GM21576 (cell line): ENCODE measurements around the gene USP14.

Experiments
- ATAC-seq: cut with Tn5 transposase; IDR thresholded peaks from one replicate; pipeline ENCODE4 v1.9.1; 2021; ENCODE audit warnings: mild to moderate bottlenecking, moderate library complexity; ENCODE audit not compliant: unreplicated experiment

The USP14 gene

GRCh38 chr18:225745-226144 lies 67.4 kb downstream of the USP14 start:
- no peak for ATAC-seq

DNA sequence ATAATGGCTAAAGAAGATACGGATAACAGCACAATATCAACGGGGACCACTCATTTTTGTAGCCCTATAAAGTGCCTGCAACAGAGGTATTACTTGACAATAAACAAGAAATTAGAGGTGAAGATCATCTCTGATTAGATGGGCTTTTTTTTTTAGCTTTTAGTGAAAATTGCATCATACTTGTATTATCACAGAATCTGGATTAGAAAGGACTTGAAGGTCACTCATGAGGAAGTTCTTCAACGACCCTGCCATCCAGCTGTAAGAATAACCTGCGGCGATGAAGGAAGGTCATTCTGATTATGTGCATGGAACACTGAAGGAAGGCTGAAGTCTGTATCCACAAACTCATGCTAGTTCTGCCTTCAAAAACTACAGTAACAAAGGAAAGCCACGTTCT lies 69.0 kb downstream of the USP14 start:
- no peak for ATAC-seq

DNA sequence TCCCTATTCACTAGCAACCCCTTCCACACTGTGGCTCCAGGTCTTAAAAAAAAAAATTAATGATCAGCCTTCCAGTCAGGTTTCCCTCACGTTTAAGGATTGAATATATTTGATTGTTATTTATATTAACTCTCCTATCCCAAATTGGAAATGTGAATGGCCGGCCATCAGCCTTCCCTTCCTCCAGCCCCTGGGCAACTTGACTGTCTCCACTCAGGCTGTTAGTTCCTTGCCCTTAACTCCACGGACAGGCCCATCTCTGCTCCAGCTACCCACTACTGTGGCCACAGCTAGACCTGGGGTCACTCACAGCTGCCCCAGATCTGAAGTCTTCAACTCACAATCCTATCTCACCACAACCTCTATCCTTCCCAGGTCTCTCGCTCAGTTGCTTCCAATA lies 69.5 kb downstream of the USP14 start:
- no peak for ATAC-seq

DNA sequence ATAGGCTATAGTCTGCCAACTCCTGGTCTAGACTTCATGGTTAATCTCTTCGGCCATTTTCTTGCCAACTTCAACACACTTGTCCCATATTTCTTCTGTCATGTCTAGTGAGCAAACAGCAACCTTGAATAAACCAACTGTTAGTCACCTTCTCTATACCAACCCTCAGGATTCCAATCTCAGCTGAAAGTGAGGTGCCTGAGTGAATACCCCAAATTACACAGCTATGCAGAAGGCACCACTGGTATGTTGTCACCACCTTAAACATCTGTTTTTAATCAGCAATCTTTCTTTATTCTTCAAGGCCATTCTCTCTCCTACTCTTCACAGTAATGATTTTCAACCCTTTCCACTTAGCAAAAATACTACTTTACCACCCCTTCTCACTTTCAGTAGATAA lies 70.2 kb downstream of the USP14 start:
- no peak for ATAC-seq

- ATAC-seq = no peak
Measured at GRCh38 chr18:231563-231962, 73.2 kb downstream of the USP14 start.

- ATAC-seq = no peak
Measured at GRCh38 chr18:240175-240574, 81.8 kb downstream of the USP14 start.

GRCh38 chr18:245282-245847 lies 87.0 kb downstream of the USP14 start:
- no peak for ATAC-seq

DNA sequence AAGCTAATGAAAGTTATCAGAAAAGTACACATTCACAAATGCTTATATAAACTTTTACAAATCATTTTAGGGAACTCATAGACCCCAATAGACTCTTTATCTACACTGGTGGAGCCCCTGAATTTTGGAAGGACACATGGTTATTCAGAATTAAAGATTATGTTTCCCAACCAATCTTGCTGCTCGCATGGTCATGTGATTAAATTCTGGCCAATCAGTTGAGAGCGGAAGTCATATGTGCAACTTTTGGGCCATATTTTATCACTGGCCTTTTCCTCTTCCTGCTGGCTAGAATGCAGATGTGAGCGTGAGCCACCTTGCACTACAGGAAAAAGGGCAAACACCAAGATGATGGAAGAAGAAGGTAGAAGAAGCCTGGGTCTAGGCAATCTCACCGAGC lies 89.7 kb downstream of the USP14 start:
- no peak for ATAC-seq

DNA sequence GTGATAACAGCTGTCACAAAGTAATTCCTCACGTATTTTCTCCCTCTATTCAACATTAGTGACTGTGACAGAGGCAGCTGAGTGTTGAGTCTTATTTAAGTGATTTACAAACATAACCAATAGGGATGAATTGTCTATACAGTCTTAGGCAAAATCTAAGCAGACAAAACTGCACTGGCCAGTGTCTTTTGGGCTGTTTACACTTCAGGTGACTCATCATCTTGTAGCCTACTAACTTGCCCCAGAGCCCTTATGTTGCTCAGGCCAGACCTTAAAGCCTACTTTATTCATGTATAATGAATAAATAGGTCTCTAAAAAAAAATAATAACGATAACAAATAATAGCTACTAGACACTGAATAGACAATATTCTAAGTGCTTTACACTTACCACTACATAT lies 92.3 kb downstream of the USP14 start:
- no peak for ATAC-seq

- no peak for ATAC-seq
Measured at GRCh38 chr18:251572-251971, 93.2 kb downstream of the USP14 start.

DNA sequence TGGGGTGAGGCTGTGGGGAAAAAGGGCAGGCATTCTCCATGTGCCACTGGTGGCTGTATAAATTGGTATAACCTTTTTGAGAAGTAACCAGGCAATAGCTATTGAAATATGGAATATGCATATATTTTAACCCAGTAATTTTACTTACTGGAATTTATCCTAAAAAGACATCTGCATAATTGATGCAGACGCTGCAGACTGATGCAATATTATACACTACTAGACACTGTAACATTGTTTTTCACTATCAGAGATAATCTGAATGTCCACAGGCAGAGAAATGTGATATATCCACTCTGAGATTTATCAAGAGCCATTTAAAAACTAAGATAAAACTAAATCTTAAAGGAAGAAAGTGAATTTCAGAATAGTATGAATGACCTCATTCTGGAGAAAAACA lies 94.8 kb downstream of the USP14 start:
- no peak for ATAC-seq

DNA sequence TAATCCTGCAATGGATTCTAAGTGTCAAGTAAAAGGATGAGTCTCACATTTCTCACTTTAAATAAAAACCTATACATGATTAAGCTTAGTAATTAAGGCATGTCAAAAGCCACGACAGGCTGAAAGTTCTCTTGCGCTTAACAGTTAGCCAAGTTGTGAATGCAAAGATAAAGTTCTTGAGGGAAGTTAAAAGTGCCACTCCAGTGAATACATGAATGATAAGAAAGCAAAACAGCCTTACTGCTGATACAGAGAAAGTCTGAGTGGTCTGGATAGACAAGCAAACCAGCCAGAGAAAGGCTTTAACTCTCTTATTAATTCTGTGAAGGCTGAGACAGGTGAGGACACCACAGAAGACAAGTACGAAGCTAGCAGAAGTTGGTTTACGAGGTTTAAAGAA lies 96.8 kb downstream of the USP14 start:
- no peak for ATAC-seq

DNA sequence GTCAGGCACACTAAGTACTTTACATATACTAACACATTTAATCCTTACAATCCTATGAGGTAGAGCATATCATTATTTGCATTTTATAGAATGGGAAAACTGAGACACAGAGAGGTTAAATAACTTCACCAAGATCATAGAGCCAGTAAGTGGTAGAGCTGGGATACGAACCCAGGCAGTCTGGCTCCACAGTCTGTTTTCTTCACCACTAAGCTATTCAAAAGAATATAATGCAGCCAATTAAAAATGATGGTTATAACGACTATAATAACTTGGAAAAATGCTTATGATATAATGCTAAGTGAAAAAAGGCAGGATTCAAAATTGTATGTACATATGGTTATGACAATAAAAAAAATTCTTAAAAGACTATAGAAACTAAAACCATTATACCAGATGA lies 102.2 kb downstream of the USP14 start:
- no peak for ATAC-seq

- ATAC-seq = no peak
Measured at GRCh38 chr18:261398-262073, 103.2 kb downstream of the USP14 start.
